Stimulated activated CD4-positive, alpha-beta T cell treated with anti-CD3 and anti-CD28 coated beads, TNF-alpha, amount 100 ng/mL, for 4 hours (primary cell): ENCODE data around the gene YIF1A.

Experiments used
- DNase-seq, 3 experiments: peaks; one replicate each; pipeline ENCODE4 v3.0.0-alpha.2; 2020; ENCODE audit warnings: low read depth in 3 of 3

YIF1A gene, protein sequence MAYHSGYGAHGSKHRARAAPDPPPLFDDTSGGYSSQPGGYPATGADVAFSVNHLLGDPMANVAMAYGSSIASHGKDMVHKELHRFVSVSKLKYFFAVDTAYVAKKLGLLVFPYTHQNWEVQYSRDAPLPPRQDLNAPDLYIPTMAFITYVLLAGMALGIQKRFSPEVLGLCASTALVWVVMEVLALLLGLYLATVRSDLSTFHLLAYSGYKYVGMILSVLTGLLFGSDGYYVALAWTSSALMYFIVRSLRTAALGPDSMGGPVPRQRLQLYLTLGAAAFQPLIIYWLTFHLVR

GRCh38 chr11:66288671-66289547 lies at the start of gene YIF1A:
Gene YIF1A (minus strand): TSS chr11:66289143. CDS start chr11:66288985, 158 bp downstream.
- peak; percentile 90 to 97 (median 95) for DNase-seq

- DNase-seq, result no peak
Measured at GRCh38 chr11:66337103-66337899, 48.4 kb upstream of the YIF1A start.

GRCh38 chr11:66336234-66337102 lies 47.5 kb upstream of the YIF1A start, which contains the start of gene RIN1:
Gene RIN1 (minus strand): TSS chr11:66336434. CDS start chr11:66336402, 32 bp downstream.
- DNase-seq, result no peak

DNA sequence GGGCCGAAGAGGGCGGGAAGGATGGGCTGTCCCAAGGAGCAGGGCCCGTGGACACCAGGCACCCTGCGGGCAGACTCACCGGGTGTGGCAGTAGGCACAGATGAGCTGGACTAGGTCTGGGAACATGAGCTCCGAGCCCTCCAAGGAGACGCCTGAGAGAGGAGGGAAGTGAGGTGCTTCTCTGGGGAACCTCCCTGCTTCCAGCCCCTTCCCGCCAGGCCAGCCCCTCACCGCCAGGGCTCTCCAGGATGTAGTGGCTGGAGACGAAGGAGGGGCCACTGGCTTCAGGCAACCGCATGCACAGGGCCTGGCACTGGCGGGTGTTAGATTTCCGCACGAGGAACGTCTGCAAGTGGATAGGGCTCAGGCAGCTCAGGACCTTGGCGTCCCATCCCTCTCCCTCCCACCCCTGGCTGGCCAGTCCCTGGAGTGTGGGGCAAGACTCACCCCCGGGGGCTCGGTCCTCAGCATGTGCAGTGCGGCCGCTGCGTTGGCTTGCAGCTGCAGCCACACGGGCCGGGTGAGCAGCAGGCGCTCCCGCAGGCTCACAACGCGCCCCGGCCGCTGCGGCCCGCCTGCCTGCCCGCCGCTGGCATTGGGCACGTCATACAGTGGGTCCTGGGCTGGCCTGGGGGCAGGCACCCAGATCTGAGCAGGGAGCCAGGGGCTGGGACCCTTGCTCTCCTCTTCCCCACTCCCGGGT lies 46.7 kb upstream of the YIF1A start:
- DNase-seq, result no peak

DNA sequence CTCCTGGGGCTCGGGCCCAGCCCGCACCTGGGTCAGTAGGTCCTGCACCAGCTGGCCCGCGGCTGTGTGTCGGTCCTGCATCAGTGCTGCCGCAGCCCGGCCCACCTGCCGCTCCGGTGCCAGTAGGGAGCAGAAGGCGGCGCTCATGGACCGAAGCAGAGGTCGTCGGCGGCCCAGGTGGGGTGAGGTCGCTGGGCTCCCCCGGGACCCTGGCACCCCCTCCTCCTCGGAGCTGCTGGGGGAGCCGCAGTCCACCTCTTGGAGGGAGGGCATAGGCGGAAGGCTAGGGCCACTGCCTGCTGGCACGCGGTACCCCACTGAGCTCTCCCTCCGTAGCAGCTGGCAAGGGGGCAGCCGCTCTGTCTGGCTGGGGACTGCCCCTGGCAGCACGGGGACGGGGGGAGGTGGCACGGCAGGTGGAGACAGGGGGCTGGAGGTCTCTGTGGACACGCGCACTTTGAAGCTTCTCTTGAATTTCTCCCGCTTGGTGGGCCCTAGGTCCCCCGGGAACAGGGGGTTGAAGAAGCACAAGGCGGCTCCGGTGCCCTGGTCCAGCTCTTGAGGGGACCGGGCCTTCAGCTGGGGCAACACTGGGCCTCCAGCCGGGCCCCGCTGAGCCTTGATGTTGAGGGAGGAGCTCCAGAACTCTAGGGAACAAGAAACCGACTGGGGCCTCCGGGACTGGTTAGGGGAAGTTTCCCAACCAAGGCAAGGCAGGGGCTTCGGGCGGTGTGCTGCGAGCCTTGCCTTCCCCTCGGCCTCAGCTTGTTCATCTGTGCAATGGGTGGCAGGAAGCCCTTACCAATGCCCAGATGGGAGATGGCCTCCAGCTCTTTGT lies 45.9 kb upstream of the YIF1A start:
- no peak for DNase-seq

GRCh38 chr11:66333896-66334604 lies 45.1 kb upstream of the YIF1A start:
- no peak for DNase-seq

DNA sequence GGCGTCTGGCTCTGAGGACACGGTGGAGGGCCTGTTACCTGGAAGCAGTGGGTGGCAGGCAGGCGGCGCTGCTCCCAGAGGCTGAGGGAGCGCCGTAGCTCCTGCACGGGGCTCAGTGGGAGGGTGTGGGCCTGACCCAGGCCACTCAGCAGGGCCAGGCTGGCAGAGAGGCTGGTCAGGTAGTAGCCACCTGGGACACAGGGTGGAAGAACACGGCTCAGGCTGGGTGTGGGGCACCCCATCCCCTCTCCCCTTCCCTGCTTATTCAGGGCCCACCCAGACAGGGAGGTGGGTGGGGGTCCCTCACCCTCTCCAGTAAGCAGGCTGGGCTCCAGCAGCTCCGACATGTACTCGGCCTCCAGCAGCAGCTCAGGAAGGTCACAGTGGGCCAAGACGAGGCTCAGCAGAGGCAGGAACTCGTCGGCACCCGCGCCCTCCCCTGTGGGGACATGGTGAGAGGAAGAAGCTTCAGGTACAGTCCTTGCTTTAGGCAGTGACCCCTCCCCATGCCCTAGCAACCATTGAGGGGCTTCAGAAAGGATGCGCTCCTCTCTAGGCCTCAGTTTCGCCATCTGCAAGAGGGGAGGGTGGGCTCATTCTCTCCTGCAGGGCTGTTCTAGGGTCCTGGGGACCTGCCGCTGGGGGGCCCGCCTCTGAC lies 44.4 kb upstream of the YIF1A start:
- DNase-seq, result no peak

DNA sequence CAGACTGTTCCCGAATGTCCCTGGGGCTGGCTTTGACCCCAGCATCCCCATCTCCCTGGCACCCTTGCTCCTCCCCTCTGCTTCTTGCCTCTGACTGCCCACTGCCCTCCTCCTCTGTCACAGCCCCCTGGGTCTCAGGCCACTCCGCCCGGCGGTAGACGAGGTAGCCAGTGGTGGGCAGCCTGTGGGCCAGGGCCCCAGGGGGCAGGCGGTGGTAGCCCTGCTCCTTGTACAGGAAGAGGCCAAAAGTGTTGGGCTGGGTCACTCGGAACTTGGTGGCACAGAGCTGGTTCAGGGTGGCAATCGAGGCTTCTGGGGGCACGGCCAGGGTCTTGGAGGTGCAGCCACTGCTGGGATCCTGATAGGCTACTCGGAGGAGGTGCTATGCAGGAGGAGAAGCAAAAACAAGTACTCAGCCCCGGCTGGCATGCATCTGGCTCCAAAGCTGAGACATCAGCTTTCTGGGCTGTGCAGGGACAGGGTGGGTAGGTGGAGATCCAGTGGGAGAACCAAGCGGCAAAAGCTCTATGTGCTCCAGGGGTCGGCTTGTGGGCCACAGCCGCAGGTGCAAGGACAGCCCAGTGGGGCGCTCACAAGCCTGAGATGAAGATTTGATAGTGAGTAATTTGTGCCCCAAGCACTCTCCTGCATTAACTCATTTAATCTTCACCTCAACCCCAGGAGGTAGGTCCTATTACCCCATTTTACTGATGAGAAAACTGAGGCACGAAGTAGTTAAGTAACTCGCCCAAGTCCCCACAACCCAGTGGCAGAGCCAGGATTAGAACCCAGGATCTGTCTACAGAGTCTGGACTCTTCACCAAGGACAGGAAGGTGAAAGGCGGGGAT lies 43.7 kb upstream of the YIF1A start:
- DNase-seq, result no peak

GRCh38 chr11:66331542-66332370 lies 42.8 kb upstream of the YIF1A start:
- DNase-seq, result no peak

GRCh38 chr11:66330931-66331330 lies 42.0 kb upstream of the YIF1A start:
- DNase-seq, result no peak

- no peak for DNase-seq
Measured at GRCh38 chr11:66329165-66329673, 40.3 kb upstream of the YIF1A start.

DNA sequence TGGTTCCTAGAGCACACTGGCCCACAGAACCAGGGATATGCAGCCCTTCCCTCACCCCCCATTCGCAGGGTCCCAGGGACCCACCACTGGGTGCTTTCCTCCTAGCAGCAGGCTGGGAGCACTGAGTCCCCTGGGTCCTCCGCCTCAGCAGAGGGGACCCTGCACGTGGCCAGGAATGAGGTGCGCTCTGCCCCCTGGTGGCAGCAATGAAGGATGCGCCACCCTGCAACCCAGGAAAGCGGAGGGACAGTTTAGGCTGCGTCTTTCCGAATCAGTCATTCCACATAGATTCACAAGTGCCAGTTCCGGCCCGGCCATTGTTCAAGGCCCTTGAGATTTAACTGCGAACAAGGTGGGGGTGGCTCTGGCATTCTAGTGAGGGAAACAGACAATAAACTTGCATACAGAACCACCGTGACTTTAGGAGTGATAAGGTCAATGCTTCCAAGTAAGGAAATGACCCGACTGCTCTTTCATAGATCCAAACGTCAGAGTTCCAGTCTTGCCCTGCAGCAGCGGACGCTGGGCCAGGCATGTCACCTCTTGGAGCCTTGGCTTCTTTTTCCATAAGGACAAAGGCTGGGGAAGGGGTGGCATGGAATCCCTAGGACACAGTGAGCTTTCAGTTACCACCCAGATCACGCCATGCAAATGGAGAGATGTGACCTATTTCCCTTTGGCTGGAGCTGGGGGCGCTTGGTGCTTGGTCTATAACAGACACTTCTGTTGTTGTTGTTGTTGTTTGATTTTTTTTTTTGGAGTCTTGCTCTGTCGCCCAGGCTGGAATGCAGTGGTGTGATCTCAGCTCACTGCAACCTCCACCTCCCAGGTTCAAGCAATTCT lies 39.6 kb upstream of the YIF1A start:
- peak; percentile 61 to 69 (median 67) for DNase-seq

DNA sequence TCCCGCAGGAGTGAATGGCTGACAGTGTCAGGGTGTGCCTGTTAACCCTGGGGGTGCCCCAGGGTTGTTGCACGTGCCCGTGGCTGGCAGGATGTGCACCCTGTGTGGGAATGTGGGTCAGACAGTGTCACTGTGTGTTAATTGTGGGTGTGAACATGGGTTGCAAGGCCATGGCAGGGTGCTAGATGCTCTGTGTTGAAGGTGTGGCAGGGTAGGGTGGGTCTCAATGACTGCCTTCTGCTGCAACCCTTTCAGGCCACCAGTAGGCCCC lies 39.0 kb upstream of the YIF1A start:
- DNase-seq, result no peak

DNA sequence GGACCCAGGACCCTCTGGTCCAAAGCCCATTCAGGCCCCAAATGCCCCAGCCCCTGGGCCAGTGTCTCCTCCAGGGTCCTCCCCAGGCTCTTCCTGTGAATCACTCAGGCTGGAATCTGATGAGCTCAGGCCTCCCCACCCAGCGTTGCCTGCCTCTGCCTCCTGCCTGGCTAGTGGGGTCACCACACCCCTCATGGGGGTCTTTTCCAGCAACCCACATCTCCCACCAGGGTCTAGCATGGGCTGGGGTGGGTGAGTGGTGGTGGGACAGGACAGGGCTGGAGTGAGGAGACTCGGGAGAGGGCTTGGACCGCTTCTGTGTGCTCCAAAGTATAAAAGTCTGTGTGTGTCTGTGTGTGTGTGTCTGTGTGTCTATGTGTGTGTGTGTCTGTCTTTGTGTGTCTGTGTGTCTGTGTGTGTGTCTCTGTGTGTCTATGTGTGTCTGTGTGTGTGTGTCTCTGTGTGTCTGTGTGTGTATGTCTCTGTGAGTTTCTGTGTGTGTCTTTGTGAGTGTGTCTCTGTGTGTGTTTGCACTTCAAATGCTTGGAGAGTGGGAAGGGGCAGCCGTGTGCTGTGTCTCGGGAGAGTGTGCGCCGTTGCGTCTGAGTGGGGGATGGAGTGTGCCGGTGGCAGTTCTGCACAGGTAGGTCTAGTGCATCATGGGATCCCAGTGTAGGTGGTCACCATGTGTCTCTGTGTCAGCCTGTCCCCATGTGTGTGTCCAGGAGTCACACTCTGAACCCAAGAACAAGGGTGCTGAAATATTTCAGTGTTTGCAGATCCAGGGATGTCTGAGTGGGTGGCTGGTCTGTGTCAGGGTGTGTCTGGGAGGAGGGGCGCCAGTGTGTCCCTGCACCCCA lies 38.5 kb upstream of the YIF1A start:
- no peak for DNase-seq
